PC-3 (cell line): ENCODE results near the gene ZNF185.

Experiments
- EZH2 ChIP-seq: fragments of 300-600 bp; sonication (generic); IDR thresholded peaks from one replicate; pipeline ENCODE4 v1.6.1; 2017; ENCODE audit warnings: antibody characterized with exemption, mild to moderate bottlenecking, low read length; ENCODE audit not compliant: unreplicated experiment
- EZH2phosphoT487 ChIP-seq: fragments of 300-600 bp; sonication (generic); IDR thresholded peaks from 2 replicates; pipeline ENCODE4 v1.6.1; 2018; ENCODE audit warnings: mild to moderate bottlenecking, antibody characterized with exemption, low read length, borderline replicate concordance
- TF ChIP-seq, protein P1 (sequence below): fragments of 300-600 bp; sonication (generic); conservative IDR thresholded peaks from 2 replicates; pipeline ENCODE4 v1.5.1; 2017; ENCODE audit warnings: antibody characterized with exemption, low read depth, mild to moderate bottlenecking, low read length

DNA sequence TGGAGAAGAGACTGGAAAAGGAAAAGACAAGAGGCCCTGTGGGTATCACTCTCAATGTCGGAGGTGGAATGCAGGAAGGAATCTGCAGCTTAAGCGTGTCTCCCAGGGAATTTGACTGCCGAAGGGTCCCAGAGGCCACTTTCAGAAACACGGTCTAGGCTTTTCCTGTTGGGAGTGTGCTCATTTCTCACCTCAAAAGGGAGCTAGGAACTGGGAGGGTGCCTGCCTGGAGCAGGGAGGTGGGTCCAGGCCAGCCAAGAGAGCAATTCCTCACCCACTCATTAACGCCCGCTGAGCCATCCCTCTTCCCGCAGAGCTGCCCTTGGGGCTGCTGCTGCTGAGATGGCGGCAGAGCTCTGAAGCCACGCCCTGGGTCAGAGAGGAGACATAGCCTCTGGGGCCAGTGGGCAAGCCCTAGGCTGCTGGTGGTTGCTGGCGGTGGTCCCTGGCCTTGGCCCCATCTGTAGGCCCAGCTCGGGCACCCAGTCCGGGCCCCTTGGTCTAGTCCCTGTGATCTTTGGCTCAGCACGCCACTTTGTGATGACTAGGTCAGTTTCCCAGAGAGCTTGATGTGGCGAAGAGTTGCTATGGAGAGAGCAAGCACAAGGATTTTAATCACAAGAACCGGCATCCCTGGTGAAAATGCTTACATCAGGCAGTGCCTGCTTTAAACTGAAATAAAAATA, 4.1 kb downstream of the ZNF185 start:
- TF ChIP-seq, protein P1, sequence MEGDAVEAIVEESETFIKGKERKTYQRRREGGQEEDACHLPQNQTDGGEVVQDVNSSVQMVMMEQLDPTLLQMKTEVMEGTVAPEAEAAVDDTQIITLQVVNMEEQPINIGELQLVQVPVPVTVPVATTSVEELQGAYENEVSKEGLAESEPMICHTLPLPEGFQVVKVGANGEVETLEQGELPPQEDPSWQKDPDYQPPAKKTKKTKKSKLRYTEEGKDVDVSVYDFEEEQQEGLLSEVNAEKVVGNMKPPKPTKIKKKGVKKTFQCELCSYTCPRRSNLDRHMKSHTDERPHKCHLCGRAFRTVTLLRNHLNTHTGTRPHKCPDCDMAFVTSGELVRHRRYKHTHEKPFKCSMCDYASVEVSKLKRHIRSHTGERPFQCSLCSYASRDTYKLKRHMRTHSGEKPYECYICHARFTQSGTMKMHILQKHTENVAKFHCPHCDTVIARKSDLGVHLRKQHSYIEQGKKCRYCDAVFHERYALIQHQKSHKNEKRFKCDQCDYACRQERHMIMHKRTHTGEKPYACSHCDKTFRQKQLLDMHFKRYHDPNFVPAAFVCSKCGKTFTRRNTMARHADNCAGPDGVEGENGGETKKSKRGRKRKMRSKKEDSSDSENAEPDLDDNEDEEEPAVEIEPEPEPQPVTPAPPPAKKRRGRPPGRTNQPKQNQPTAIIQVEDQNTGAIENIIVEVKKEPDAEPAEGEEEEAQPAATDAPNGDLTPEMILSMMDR, result no peak
- no peak for TF ChIP-seq EZH2
- no peak for TF ChIP-seq EZH2phosphoT487
